SK-N-SH treated with all-trans-retinoic acid at 6 μM for 48 hours (cell line): Measurements from ENCODE around the gene ALDH3A1.

ENCODE experiments used
- ATAC-seq: fragments of 200-7000 bp; cut with Tn5 transposase; 3 replicates; pipeline ENCODE4 v1.9.1; 2020; ENCODE audit warnings: mild to moderate bottlenecking, moderate library complexity
- ARNTL ChIP-seq: fragments of 450-650 bp; formaldehyde crosslinking; IDR thresholded peaks from 2 replicates; pipeline ENCODE4 v1.5.0; 2020; ENCODE audit warnings: low read depth, mild to moderate bottlenecking, moderate library complexity, borderline replicate concordance
- BACH2 ChIP-seq: fragments of 250-450 bp; sonication (Bioruptor Pico); IDR thresholded peaks from 2 replicates; pipeline ENCODE4 v1.9.0; 2021; ENCODE audit warnings: mild to moderate bottlenecking, borderline replicate concordance
- ESRRG ChIP-seq: fragments of 250-450 bp; sonication (Bioruptor Pico); IDR thresholded peaks from 2 replicates; pipeline ENCODE4 v1.6.1; 2021; ENCODE audit warnings: mild to moderate bottlenecking
- GLIS3 ChIP-seq: fragments of 250-450 bp; sonication (Bioruptor Pico); IDR thresholded peaks from 2 replicates; pipeline ENCODE4 v1.5.0; 2020; ENCODE audit warnings: mild to moderate bottlenecking, moderate library complexity
- ISL1 ChIP-seq: fragments of 250-450 bp; sonication (Bioruptor Pico); IDR thresholded peaks from 2 replicates; pipeline ENCODE4 v2.1.2; 2022; ENCODE audit warnings: mild to moderate bottlenecking, moderate library complexity
- OSR1 ChIP-seq: fragments of 250-450 bp; sonication (Bioruptor Pico); IDR thresholded peaks from 2 replicates; pipeline ENCODE4 v1.8.0; 2022; ENCODE audit warnings: moderate library complexity, mild to moderate bottlenecking, inconsistent platforms
- PPARA ChIP-seq: fragments of 250-450 bp; sonication (Bioruptor Pico); IDR thresholded peaks from 2 replicates; pipeline ENCODE4 v1.5.0; 2020; ENCODE audit warnings: mild to moderate bottlenecking, borderline replicate concordance
- RARB ChIP-seq: fragments of 250-450 bp; sonication (Bioruptor Pico); IDR thresholded peaks from 2 replicates; pipeline ENCODE4 v1.8.0; 2021; ENCODE audit warnings: mild to moderate bottlenecking, moderate library complexity
- SNAI2 ChIP-seq: fragments of 250-450 bp; sonication (Bioruptor Pico); IDR thresholded peaks from 2 replicates; pipeline ENCODE4 v1.5.0; 2020; ENCODE audit warnings: mild to moderate bottlenecking, moderate library complexity
- TCF4 ChIP-seq: fragments of 250-450 bp; sonication (Bioruptor Pico); IDR thresholded peaks from 2 replicates; pipeline ENCODE4 v1.8.0; 2021; ENCODE audit warnings: mild to moderate bottlenecking, moderate library complexity, borderline replicate concordance
- TOX ChIP-seq: fragments of 250-450 bp; sonication (Bioruptor Pico); IDR thresholded peaks from 2 replicates; pipeline ENCODE4 v1.8.0; 2021; ENCODE audit warnings: mild to moderate bottlenecking, moderate library complexity, borderline replicate concordance
- ZC3H10 ChIP-seq: fragments of 250-450 bp; sonication (Bioruptor Pico); IDR thresholded peaks from 2 replicates; pipeline ENCODE4 v1.5.1; 2021; ENCODE audit warnings: mild to moderate bottlenecking, moderate library complexity
- ZFP3 ChIP-seq: fragments of 250-450 bp; sonication (Bioruptor Pico); IDR thresholded peaks from 2 replicates; pipeline ENCODE4 v1.5.0; 2020; ENCODE audit warnings: mild to moderate bottlenecking, moderate library complexity
- ZFP30 ChIP-seq: fragments of 450-650 bp; formaldehyde crosslinking; IDR thresholded peaks from 2 replicates; pipeline ENCODE4 v1.5.0; 2022; ENCODE audit warnings: mild to moderate bottlenecking, moderate library complexity
- ZNF565 ChIP-seq: fragments of 450-650 bp; formaldehyde crosslinking; conservative IDR thresholded peaks from 2 replicates; pipeline ENCODE4 v1.5.0; 2020; ENCODE audit warnings: low read depth, mild to moderate bottlenecking, moderate library complexity
- ZNF70 ChIP-seq: fragments of 450-650 bp; formaldehyde crosslinking; IDR thresholded peaks from 2 replicates; pipeline ENCODE4 v1.5.0; 2020; ENCODE audit warnings: mild to moderate bottlenecking, moderate library complexity
- ZNF8 ChIP-seq: fragments of 450-650 bp; formaldehyde crosslinking; IDR thresholded peaks from 2 replicates; pipeline ENCODE4 v1.5.0; 2020; ENCODE audit warnings: mild to moderate bottlenecking, moderate library complexity
- TF ChIP-seq, protein P1 (sequence below): fragments of 250-450 bp; sonication (Bioruptor Pico); IDR thresholded peaks from 2 replicates; pipeline ENCODE4 v1.8.0; 2020; ENCODE audit warnings: mild to moderate bottlenecking, moderate library complexity, borderline replicate concordance
- TF ChIP-seq, protein P2 (sequence below): fragments of 250-450 bp; sonication (Bioruptor Pico); IDR thresholded peaks from 2 replicates; pipeline ENCODE4 v1.5.1; 2020; ENCODE audit warnings: low read depth, mild to moderate bottlenecking, moderate library complexity
- TF ChIP-seq, protein P3 (sequence below): fragments of 250-450 bp; sonication (Bioruptor Pico); IDR thresholded peaks from 2 replicates; pipeline ENCODE4 v1.5.0; 2020; ENCODE audit warnings: mild to moderate bottlenecking, moderate library complexity
- TF ChIP-seq, protein P4 (sequence below): fragments of 250-450 bp; sonication (Bioruptor Pico); IDR thresholded peaks from 2 replicates; pipeline ENCODE4 v1.8.0; 2021; ENCODE audit warnings: low read depth, mild to moderate bottlenecking, moderate library complexity, borderline replicate concordance

ALDH3A1 gene

DNA sequence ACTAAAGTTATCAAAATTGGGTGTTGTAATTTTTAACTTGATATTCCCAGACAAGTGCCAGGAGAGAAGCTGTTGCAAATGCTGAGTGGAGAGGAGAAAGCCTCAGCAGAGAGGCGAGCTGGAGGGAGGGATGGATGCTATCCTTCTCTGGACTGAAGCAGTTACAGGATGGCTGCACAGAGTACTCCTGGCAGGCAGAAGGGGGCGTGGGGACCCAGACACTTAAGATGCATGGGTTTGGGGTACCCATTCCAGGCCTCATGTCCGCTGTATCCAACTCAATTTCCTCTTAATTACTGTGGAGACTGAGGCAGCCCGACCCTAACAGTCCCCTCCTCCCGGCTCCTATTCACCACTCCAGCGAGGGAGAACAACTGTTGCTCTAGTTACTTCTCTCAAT lies 25.4 kb upstream of the ALDH3A1 start:
- TF ChIP-seq ZFP30 (CRISPR knock-in tag): no peak
- TF ChIP-seq, protein P1, sequence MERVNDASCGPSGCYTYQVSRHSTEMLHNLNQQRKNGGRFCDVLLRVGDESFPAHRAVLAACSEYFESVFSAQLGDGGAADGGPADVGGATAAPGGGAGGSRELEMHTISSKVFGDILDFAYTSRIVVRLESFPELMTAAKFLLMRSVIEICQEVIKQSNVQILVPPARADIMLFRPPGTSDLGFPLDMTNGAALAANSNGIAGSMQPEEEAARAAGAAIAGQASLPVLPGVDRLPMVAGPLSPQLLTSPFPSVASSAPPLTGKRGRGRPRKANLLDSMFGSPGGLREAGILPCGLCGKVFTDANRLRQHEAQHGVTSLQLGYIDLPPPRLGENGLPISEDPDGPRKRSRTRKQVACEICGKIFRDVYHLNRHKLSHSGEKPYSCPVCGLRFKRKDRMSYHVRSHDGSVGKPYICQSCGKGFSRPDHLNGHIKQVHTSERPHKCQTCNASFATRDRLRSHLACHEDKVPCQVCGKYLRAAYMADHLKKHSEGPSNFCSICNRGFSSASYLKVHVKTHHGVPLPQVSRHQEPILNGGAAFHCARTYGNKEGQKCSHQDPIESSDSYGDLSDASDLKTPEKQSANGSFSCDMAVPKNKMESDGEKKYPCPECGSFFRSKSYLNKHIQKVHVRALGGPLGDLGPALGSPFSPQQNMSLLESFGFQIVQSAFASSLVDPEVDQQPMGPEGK (CRISPR knock-in tag): no peak
- TF ChIP-seq OSR1: no peak
- no peak for TF ChIP-seq ESRRG (CRISPR knock-in tag)
- no peak for TF ChIP-seq GLIS3 (CRISPR knock-in tag)
- no peak for TF ChIP-seq ISL1
- no peak for TF ChIP-seq ZNF70
- no peak for TF ChIP-seq ZC3H10
- TF ChIP-seq BACH2 (CRISPR knock-in tag): no peak
- TF ChIP-seq ARNTL (CRISPR knock-in tag): no peak
- TF ChIP-seq SNAI2 (CRISPR knock-in tag): no peak
- TF ChIP-seq ZNF8 (CRISPR knock-in tag): no peak
- TF ChIP-seq, protein P2, sequence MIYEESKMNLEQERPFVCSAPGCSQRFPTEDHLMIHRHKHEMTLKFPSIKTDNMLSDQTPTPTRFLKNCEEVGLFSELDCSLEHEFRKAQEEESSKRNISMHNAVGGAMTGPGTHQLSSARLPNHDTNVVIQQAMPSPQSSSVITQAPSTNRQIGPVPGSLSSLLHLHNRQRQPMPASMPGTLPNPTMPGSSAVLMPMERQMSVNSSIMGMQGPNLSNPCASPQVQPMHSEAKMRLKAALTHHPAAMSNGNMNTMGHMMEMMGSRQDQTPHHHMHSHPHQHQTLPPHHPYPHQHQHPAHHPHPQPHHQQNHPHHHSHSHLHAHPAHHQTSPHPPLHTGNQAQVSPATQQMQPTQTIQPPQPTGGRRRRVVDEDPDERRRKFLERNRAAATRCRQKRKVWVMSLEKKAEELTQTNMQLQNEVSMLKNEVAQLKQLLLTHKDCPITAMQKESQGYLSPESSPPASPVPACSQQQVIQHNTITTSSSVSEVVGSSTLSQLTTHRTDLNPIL (CRISPR knock-in tag): no peak
- TF ChIP-seq, protein P3, sequence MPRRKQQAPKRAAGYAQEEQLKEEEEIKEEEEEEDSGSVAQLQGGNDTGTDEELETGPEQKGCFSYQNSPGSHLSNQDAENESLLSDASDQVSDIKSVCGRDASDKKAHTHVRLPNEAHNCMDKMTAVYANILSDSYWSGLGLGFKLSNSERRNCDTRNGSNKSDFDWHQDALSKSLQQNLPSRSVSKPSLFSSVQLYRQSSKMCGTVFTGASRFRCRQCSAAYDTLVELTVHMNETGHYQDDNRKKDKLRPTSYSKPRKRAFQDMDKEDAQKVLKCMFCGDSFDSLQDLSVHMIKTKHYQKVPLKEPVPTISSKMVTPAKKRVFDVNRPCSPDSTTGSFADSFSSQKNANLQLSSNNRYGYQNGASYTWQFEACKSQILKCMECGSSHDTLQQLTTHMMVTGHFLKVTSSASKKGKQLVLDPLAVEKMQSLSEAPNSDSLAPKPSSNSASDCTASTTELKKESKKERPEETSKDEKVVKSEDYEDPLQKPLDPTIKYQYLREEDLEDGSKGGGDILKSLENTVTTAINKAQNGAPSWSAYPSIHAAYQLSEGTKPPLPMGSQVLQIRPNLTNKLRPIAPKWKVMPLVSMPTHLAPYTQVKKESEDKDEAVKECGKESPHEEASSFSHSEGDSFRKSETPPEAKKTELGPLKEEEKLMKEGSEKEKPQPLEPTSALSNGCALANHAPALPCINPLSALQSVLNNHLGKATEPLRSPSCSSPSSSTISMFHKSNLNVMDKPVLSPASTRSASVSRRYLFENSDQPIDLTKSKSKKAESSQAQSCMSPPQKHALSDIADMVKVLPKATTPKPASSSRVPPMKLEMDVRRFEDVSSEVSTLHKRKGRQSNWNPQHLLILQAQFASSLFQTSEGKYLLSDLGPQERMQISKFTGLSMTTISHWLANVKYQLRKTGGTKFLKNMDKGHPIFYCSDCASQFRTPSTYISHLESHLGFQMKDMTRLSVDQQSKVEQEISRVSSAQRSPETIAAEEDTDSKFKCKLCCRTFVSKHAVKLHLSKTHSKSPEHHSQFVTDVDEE (CRISPR knock-in tag): no peak
- no peak for TF ChIP-seq PPARA (CRISPR knock-in tag)
- TF ChIP-seq ZNF565: no peak
- TF ChIP-seq, protein P4, sequence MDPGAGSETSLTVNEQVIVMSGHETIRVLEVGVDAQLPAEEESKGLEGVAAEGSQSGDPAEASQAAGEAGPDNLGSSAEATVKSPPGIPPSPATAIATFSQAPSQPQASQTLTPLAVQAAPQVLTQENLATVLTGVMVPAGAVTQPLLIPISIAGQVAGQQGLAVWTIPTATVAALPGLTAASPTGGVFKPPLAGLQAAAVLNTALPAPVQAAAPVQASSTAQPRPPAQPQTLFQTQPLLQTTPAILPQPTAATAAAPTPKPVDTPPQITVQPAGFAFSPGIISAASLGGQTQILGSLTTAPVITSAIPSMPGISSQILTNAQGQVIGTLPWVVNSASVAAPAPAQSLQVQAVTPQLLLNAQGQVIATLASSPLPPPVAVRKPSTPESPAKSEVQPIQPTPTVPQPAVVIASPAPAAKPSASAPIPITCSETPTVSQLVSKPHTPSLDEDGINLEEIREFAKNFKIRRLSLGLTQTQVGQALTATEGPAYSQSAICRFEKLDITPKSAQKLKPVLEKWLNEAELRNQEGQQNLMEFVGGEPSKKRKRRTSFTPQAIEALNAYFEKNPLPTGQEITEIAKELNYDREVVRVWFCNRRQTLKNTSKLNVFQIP: no peak
- TF ChIP-seq TOX (CRISPR knock-in tag): no peak
- no peak for TF ChIP-seq TCF4
- TF ChIP-seq RARB (CRISPR knock-in tag): no peak
- TF ChIP-seq, all 23 proteins: peak for 0
- no peak for ATAC-seq

DNA sequence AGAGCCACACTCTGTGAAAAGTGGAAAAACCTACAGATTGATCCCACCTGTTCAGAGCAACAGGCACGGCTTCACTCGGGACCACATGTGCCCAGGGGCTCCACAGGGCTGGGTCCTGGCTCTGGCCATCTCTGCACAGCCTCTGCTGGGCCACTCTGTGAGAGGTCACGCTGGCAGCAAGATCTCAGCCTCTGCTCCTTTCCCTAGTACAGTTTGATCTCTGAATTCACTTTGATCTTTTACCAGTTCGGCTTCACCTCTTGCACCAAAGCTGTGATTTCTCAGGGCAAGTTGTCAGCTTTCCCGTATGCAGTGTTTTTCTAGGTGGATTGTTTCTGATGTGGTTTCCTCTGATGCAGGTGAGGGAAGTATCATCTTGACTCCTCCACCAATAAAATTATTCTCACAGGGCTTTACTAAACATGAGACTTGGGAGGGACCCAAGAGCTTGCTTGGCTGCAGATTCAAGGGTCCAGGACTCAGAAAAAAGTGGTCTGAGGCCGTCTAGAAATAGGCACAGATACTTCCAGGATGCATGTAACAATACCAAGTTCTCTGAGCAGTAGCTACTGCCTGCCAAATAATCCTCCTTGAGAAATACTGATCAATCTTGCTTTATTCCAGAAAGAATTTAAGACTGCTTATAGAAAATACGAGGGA lies 24.0 kb upstream of the ALDH3A1 start:
- no peak for TF ChIP-seq RARB (CRISPR knock-in tag)
- no peak for ATAC-seq

DNA sequence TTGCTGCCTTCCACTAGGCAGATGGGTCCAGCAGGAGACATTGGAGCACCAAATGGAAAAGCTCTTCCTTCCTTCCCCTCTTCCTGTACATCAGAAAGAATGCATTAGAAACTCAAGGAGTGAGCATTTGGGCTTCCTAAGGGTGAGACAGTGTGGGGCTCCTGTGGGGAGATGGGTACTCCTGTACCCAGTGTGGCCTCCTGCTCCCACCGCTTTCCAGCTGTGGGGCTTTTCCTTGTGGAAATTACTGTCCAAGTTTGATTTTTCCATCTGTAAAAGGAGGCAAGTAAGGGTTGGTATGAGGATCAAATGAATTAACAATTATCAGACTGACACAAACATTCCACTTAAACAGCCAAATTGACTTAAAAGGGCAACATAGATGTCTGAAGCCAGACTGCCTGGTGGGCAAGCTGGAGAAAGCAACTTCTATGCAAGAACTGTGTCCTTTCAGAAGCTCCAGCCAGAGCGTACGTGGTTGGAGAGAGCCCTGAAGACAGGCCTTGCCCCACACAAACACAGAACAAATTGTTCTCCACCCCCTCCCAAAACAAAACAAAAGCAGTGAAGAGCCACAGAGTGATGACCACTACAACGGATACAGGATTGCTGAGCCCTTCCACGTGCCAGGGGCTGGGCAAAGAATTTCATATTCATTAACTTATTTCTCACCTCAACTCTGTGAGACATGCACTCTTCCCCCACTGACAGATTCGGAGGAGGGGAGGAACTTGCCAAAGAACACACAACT lies 23.1 kb upstream of the ALDH3A1 start:
- TF ChIP-seq ZC3H10 (no peak), RARB (CRISPR knock-in tag) (no peak), SNAI2 (CRISPR knock-in tag) (no peak)
- ATAC-seq: no peak

DNA sequence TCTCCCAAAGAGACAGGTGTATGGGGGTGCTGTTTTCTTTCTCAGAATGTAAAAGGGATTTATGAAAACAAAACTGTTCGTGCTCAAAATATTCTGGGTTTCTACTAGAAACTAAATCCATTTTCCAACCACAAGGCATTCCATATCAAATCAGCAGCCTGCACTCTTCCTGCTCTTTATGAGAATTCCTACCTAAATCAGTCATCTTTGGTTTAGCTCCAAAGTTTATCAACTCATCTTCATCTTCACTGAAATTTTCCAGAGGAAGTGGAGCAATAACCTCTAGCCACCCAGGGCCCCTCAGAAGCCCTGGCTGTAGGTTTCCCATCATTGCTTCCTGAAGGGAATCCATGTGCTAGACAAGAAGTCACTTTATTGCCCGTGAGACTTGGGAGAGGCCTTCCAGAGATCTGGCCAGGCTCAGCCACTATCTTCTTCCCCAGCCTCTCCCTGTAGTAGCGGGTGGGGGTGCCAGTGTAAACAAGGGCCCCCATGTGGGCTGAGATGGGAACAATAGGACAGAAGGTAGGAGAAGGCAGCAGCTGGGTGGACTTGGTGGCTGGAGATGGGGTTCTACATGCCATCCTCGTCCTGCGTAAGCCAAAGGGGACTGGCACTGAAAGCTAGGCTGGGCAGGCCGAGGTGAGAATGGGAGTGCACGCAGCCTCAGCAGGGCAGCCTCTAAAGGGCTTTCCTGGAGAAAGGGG lies 22.0 kb upstream of the ALDH3A1 start:
- ATAC-seq: peak; percentile 39
- TF ChIP-seq ZFP3 (CRISPR knock-in tag) (no peak), TCF4 (no peak), ISL1 (0 out of 2 replicates have a peak, but pooled peaks have one; percentile 18)
- TF ChIP-seq, protein P4: no peak
- TF ChIP-seq, protein P3 (CRISPR knock-in tag): no peak
- TF ChIP-seq, all 23 proteins: peak for 1
